ENCODE data around the gene CLCN7.

CLCN7 gene

GRCh38 chr16:1474796-1475551 is at the start of gene CLCN7:
Gene CLCN7 (minus strand): TSS chr16:1475028. CDS start chr16:1474974, 54 bp downstream.
- no peaks in the 10 kb centered on the region for H3K9me3 Mint-ChIP-seq
- peaks cover 5% of the 10 kb centered on the region for H3K4me1 Mint-ChIP-seq
- peak within 1 kb of the TSS; percentile 80 to 88 (median 87) for H3K4me3 Mint-ChIP-seq
- no peaks in the 10 kb centered on the region for H3K27me3 Mint-ChIP-seq (ENCODE audit: low read depth)
- H3K36me3 Mint-ChIP-seq (ENCODE audit: low read depth): no peaks in the 10 kb centered on the region
- peak within 1 kb of the TSS; percentile 29 to 85 (median 79) for H3K27ac Mint-ChIP-seq
- TF ChIP-seq CTCF (IDR thresholded peaks at IDR 0.05; ENCODE audit: unreplicated experiment in 3 of 3): no peak

GRCh38 chr16:1524366-1524765 is 49.5 kb upstream of the CLCN7 start:
- no peak for TF ChIP-seq CTCF (IDR thresholded peaks at IDR 0.05; ENCODE audit: unreplicated experiment in 3 of 3)
- Mint-ChIP-seq H3K4me1 (peaks cover 5% of the 10 kb centered on the region), H3K27me3 (ENCODE audit: low read depth) (no peaks in the 10 kb centered on the region), H3K36me3 (ENCODE audit: low read depth) (peaks cover 5% of the 10 kb centered on the region), H3K27ac (no peak overlapping the region), H3K4me3 (no peak overlapping the region), H3K9me3 (no peaks in the 10 kb centered on the region)

GRCh38 chr16:1523581-1524245 is 48.9 kb upstream of the CLCN7 start:
- Mint-ChIP-seq H3K27me3 (ENCODE audit: low read depth) (no peaks in the 10 kb centered on the region), H3K4me1 (peaks cover 4% of the 10 kb centered on the region), H3K4me3 (no peak overlapping the region), H3K36me3 (ENCODE audit: low read depth) (peaks cover 8% of the 10 kb centered on the region), H3K9me3 (no peaks in the 10 kb centered on the region), H3K27ac (no peak overlapping the region)
- TF ChIP-seq CTCF (IDR thresholded peaks at IDR 0.05; ENCODE audit: unreplicated experiment in 3 of 3): no peak

GRCh38 chr16:1520461-1520860 is 45.6 kb upstream of the CLCN7 start:
- Mint-ChIP-seq H3K36me3 (ENCODE audit: low read depth) (peaks cover 25% of the 10 kb centered on the region), H3K27me3 (ENCODE audit: low read depth) (no peaks in the 10 kb centered on the region), H3K27ac (no peak overlapping the region), H3K4me3 (no peak overlapping the region), H3K4me1 (no peaks in the 10 kb centered on the region), H3K9me3 (peaks cover 2% of the 10 kb centered on the region)
- no peak for TF ChIP-seq CTCF (IDR thresholded peaks at IDR 0.05; ENCODE audit: unreplicated experiment in 3 of 3)

GRCh38 chr16:1519831-1520230 is 45.0 kb upstream of the CLCN7 start:
- H3K27ac Mint-ChIP-seq: no peak overlapping the region
- no peaks in the 10 kb centered on the region for H3K4me1 Mint-ChIP-seq
- H3K36me3 Mint-ChIP-seq (ENCODE audit: low read depth): peaks cover 31% of the 10 kb centered on the region
- H3K9me3 Mint-ChIP-seq: peaks cover 5% of the 10 kb centered on the region
- no peaks in the 10 kb centered on the region for H3K27me3 Mint-ChIP-seq (ENCODE audit: low read depth)
- no peak for TF ChIP-seq CTCF (IDR thresholded peaks at IDR 0.05; ENCODE audit: unreplicated experiment in 3 of 3)
- H3K4me3 Mint-ChIP-seq: no peak overlapping the region

Data from nephron (organoid).